ENCODE results near the gene MGRN1.
A peak's percentile ranks its signal among the peaks of the same experiment; 100 is the strongest.

Gene MGRN1

GRCh38 chr16:4687946-4688673 lies 63.5 kb downstream of the MGRN1 start:
- DNase-seq (ENCODE audit: low read depth): no peak

GRCh38 chr16:4688674-4689045 lies 64.0 kb downstream of the MGRN1 start:
- DNase-seq (ENCODE audit: low read depth): no peak

GRCh38 chr16:4689091-4689671 lies 64.6 kb downstream of the MGRN1 start:
- DNase-seq (ENCODE audit: low read depth): no peak

GRCh38 chr16:4689864-4690704 lies 65.5 kb downstream of the MGRN1 start:
- no peak for DNase-seq (ENCODE audit: low read depth)

- no peak for DNase-seq (ENCODE audit: low read depth)
Observed at GRCh38 chr16:4690946-4691665, 66.5 kb downstream of the MGRN1 start.

GRCh38 chr16:4691666-4692412 lies 67.2 kb downstream of the MGRN1 start:
- DNase-seq (ENCODE audit: low read depth): no peak

GRCh38 chr16:4692460-4693295 lies 68.1 kb downstream of the MGRN1 start:
- no peak for DNase-seq (ENCODE audit: low read depth)

GRCh38 chr16:4693296-4693955 lies 68.8 kb downstream of the MGRN1 start, which contains the start of gene NUDT16L1:
NUDT16L1 (plus strand) TSS chr16:4693562; CDS start chr16:4693727, 165 bp downstream.
- peak; percentile 97 for DNase-seq (ENCODE audit: low read depth)

- peak; percentile 22 for DNase-seq (ENCODE audit: low read depth)
Observed at GRCh38 chr16:4693956-4694641, 69.5 kb downstream of the MGRN1 start.

GRCh38 chr16:4694642-4695451 lies 70.2 kb downstream of the MGRN1 start:
- DNase-seq (ENCODE audit: low read depth): no peak

- DNase-seq (ENCODE audit: low read depth): no peak
Observed at GRCh38 chr16:4695473-4696171, 71.0 kb downstream of the MGRN1 start.

GRCh38 chr16:4696172-4696904 lies 71.7 kb downstream of the MGRN1 start:
- no peak for DNase-seq (ENCODE audit: low read depth)

GRCh38 chr16:4696905-4697847 lies 72.5 kb downstream of the MGRN1 start:
- DNase-seq (ENCODE audit: low read depth): no peak

- no peak for DNase-seq (ENCODE audit: low read depth)
Observed at GRCh38 chr16:4697848-4698291, 73.2 kb downstream of the MGRN1 start.

GRCh38 chr16:4698321-4699045 lies 73.9 kb downstream of the MGRN1 start:
- no peak for DNase-seq (ENCODE audit: low read depth)

All from activated gamma-delta T cell treated with anti-CD3 and anti-CD28 coated beads, Interleukin-2, amount 50 U/mL, for 16 hours (primary cell).